Mesothelial cell of epicardium (in vitro differentiated cells): ENCODE data around the gene HUS1. TPM values are rescaled to one million over a fixed set of nuclear protein-coding genes. Genes with fewer than 3 reads are reported as not detected.
"Not testable (repeated sequence)": the region's sequence is repeated elsewhere in the genome, so short reads cannot be mapped to it uniquely, and the experiment has no call there.

Source experiments
- DNase-seq, 2 experiments: peaks; one replicate each; pipeline ENCODE4 v3.0.0; 2021; ENCODE audit warnings: low spot score in 2 of 2; ENCODE audit not compliant: unreplicated experiment in 2 of 2
- H3K27ac Mint-ChIP-seq: 2 replicates; pipeline ENCODE4 v1.8.0; 2021; ENCODE audit warnings: mixed read lengths
- H3K27me3 Mint-ChIP-seq: 2 replicates; pipeline ENCODE4 v1.8.0; 2021; ENCODE audit warnings: low read depth, mixed read lengths
- H3K36me3 Mint-ChIP-seq: 2 replicates; pipeline ENCODE4 v1.8.0; 2021; ENCODE audit warnings: mixed read lengths
- H3K4me1 Mint-ChIP-seq: 2 replicates; pipeline ENCODE4 v1.8.0; 2021; ENCODE audit warnings: mixed read lengths
- H3K4me3 Mint-ChIP-seq: 2 replicates; pipeline ENCODE4 v1.8.0; 2021; ENCODE audit warnings: mild to moderate bottlenecking, moderate library complexity, mixed read lengths
- H3K9me3 Mint-ChIP-seq: 2 replicates; pipeline ENCODE4 v1.8.0; 2021; ENCODE audit warnings: mixed read lengths
- CTCF ChIP-seq: fragments of 200-600 bp; sonication (generic); IDR thresholded peaks from one replicate; pipeline ENCODE4 v1.5.0; 2021; ENCODE audit warnings: antibody characterized with exemption; ENCODE audit not compliant: unreplicated experiment
- total RNA-seq: library from RNA; stranded (reverse); gene quantifications from 3 replicates; pipeline ENCODE4 v1.2.1, GENCODE V29; 2021

The HUS1 gene
- total RNA-seq, 1 donor from 2014 or later: 39.7 TPM

- Mint-ChIP-seq H3K36me3 (no peaks in the 10 kb centered on the region), H3K27me3 (no peaks in the 10 kb centered on the region), H3K9me3 (no peaks in the 10 kb centered on the region), H3K4me1 (peaks cover 36% of the 10 kb centered on the region), H3K27ac (peak overlapping the region; percentile 9), H3K4me3 (no peak overlapping the region)
- TF ChIP-seq CTCF: peak; percentile 35
- no peak for DNase-seq
Observed at GRCh38 chr7:47988496-47989386, 9.3 kb upstream of the HUS1 start.

- no peak for DNase-seq
- Mint-ChIP-seq H3K27ac (no peak overlapping the region), H3K4me3 (no peak overlapping the region), H3K4me1 (peaks cover 23% of the 10 kb centered on the region), H3K9me3 (no peaks in the 10 kb centered on the region), H3K36me3 (peaks cover 5% of the 10 kb centered on the region), H3K27me3 (no peaks in the 10 kb centered on the region)
- TF ChIP-seq CTCF: no peak
Observed at GRCh38 chr7:47982610-47983009, 3.2 kb upstream of the HUS1 start.

- not testable (repeated sequence) for H3K27me3 Mint-ChIP-seq, DNase-seq, H3K9me3 Mint-ChIP-seq, H3K36me3 Mint-ChIP-seq, H3K4me3 Mint-ChIP-seq, H3K27ac Mint-ChIP-seq
- H3K4me1 Mint-ChIP-seq: peaks cover 23% of the 10 kb centered on the region
Observed at GRCh38 chr7:47980648-47981047, 1.2 kb upstream of the HUS1 start.

- no peaks in the 10 kb centered on the region for H3K9me3 Mint-ChIP-seq
- H3K36me3 Mint-ChIP-seq: peaks cover 8% of the 10 kb centered on the region
- peak overlapping the region; percentile 96 for H3K27ac Mint-ChIP-seq
- TF ChIP-seq CTCF: no peak
- H3K4me1 Mint-ChIP-seq: peaks cover 23% of the 10 kb centered on the region
- no peaks in the 10 kb centered on the region for H3K27me3 Mint-ChIP-seq
- H3K4me3 Mint-ChIP-seq: peak overlapping the region; percentile 91
- no peak for DNase-seq
Observed at GRCh38 chr7:47979832-47980181, 392 bp upstream of the HUS1 start.

GRCh38 chr7:47978790-47979144, 648 bp downstream of the HUS1 start:
- TF ChIP-seq CTCF: no peak
- Mint-ChIP-seq H3K4me3 (peak overlapping the region; percentile 91), H3K9me3 (no peaks in the 10 kb centered on the region), H3K27me3 (no peaks in the 10 kb centered on the region), H3K36me3 (peaks cover 17% of the 10 kb centered on the region), H3K4me1 (peaks cover 23% of the 10 kb centered on the region), H3K27ac (peak overlapping the region; percentile 80)
- no peak for DNase-seq

GRCh38 chr7:47973739-47974138, 5.7 kb downstream of the HUS1 start:
- no peaks in the 10 kb centered on the region for H3K9me3 Mint-ChIP-seq
- peaks cover 40% of the 10 kb centered on the region for H3K36me3 Mint-ChIP-seq
- no peak for DNase-seq
- H3K4me3 Mint-ChIP-seq: no peak overlapping the region
- H3K27me3 Mint-ChIP-seq: no peaks in the 10 kb centered on the region
- H3K4me1 Mint-ChIP-seq: peaks cover 26% of the 10 kb centered on the region
- no peak overlapping the region for H3K27ac Mint-ChIP-seq
- TF ChIP-seq CTCF: no peak
